ENCODE measurements around the gene AGPAT2.

The AGPAT2 gene

DNA sequence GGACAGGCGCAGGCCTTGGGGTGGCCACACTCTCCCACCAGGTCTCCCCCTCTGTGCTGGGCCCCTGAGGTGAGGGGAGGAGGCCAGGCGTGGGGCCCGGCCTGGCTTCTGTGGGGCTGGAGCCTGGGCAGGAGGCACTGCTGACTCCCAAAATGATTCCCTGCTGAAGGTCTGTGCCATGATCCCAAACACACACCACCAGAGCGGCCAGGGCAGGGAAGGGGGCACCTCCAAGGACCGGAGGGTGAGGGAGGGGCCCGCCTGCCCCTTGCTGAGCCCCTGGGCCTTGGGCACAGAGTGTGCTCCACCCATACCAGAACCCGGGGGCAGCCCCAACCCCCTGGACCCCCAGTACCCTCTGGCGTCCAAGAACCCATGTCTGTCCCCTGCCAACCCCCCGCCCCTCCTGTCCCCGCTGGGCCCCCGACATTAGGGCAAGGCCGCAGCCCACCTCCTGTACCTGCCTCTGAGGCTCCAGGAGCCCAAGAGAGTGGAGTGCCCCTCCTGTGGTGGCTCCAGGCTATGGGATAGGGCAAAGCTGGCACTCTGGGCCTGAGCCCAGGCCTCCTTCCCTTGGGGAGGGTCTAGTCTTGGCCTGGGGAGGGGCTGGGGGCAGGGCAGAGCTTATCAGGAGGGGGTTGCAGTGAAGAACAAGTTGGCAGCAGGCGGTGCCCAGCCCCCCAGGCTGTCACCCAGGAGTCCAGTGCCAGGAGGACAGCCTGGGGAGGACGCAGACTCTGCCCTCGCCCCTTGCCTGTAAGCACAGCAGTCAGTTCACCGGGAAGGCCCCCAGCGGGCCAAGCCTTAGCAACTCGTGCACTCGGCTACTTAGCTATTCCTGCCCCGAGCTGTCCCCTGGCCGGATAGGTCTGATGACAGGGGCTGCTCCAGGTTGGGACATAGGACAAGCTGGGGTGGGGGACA lies 27.1 kb downstream of the AGPAT2 start:
- no peak for DNase-seq

DNA sequence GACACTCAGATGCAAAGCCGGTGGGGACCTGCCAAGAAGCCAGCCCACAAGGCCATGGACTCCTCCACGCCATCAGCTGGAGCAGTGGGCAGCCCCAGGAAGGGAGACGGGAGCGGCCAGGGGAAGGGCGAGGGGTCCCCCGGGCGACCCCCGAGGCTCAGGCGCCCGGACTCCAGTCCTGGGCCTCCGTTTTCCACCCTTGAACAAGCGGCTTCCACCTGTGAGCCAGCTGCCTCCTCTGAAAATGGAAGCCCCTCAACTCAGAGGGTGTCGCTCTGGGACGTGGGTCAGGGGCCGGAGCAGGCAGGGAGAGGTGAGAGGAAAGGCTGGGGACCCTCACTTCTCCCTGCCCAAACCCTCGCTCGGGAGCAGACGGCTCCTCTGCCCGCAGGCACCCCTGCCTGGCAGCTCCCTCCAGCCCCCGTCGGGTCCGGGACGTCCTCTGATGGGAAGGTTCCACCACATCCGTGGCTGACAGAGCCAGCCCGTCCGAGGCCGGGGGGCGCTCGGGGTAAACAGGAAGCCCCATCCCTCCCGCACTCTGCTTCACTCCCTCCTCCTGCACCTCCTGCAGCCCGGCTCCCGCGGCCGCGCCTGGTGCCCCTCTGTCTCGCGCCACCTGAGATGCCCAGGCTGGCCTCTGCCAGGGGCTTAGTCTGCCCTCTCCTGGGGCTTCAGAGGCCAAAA lies 28.3 kb downstream of the AGPAT2 start:
- peak; percentile 32 for DNase-seq

DNA sequence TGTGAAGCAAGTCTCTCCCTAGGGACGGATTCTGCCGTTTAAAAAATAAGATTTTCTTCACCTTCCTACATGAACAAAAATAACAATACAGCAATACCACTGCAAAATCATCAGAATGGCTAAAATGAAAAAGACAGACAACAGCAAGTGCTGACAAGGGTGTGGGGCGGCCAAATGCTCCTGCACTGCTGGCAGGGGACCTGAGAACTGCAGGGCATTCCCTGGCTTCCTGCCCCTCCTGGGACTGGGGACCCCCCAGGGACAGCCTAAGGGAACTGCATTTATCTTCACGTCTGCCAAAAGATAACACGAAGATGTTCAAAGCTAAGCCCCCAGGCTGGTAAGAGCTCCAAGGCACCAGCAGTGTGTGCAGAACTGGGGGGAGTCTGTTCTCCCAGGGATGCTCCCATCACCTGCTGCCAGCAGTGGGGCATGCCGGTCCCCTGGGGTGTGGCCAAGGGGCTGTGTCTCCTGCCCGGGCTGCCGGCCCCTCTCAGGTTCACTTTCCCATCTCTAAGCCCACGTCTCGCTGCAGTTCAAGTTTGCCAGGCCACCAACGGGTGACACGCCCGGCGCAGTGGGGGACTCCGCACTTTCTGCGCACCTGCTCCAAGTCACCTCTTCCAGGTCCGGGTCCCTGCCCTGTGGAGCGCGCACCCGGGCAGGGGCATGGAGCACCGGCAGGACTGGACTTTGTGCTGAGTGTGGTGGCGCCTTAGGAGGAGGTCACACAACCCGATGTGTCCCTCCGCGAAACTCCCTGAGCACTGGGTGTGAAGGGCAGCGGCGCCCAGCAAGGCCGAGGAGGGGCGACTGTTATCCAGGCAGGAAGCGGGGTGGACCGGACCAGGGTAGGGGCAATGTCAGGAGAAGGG lies 29.0 kb downstream of the AGPAT2 start:
- no peak for DNase-seq

DNA sequence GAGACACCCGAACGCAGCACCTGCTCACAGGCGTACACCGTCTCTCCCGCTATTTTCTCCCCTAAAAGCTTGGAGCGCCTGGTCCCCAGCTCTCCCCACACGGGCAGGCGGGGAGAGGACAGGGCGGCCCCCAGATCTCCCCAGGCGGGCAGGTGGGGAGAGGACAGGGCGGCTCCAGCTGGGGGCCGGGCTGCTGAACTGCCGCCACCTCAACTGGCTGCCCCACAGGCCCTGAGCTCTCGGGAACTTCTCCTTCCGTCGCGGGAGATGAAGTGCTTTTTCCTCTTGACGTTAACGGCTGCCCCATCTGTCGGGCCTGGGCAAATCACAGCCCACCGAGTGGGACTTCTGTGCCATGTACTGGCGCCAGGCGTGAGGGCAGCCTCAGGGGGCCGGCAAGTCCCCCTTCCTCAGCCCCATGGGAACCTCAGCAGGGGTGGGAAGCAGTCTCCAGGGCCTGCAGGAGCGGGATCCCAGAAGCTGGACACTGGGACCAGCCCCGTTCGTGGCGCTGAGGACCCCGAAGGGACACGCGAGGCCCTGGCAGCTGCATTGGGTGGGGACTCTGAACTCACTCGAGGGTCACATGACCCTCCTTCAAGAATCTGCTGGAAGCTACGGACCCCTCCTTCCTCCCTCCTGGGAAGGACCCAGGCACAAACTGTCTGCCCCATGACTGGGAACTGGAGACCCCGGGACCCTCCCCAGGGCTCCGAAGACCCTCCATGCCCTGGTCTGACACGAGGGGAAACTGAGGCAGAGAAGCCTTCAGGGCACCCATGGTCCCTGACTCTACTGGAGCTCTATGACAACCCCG lies 30.3 kb downstream of the AGPAT2 start:
- DNase-seq = no peak

DNA sequence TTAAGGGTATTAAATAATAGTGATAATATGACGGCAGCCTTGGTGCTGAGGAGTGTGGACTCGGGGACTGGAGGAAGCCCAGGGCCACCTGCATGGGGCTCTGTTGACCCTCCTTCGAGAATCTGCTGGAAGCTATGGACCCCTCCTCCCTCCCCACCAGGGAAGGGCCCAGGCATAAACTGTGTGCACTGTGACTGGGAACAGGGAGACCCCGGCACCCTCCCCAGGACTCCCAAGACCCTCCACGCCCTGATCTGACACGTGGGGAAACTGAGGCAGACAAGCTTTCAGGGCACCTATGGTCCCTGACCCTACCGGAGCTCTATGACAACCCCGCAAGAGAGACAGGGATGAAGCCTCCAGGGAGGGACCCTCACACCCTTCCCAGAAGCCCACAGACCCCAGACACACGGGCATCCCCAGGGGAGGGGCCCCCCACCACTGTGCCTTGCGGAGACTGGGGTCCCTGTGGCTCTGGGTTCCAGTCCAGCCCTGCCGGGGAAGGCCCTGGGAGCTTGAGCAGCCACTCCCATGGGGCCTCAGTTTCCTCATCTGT lies 31.0 kb downstream of the AGPAT2 start:
- DNase-seq = no peak

DNA sequence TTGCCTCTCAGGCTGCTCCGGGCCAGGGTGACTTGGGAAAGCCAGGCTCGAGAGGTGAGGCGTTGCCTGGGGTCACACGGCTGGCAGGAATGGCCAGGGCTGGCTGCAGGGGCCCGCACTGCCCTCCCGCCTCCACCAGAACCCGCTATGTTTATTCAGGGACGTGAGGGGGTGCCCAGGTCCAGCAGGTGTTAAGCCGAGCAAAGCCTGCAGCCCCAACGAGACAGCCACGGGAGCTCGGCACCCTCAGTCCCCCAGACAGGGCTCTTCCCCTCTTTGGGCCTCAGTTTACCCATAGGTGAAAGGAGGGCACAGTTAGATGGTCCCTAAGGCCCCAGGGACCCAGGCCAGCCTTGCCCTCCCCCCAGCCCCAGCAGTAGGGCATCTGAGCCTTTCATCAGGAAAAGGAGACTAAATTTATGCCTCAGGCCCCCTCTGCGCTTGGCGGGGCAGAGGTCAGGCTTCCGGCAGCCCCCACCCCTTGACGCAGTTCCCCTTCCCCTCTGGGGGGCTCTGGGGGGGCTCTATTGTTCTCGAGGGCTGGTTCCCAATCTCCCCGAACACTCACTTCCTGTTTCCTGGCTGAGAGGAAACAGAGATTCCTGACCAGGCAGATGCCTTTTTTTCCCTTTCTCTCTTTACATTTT lies 31.6 kb downstream of the AGPAT2 start:
- DNase-seq = no peak

DNA sequence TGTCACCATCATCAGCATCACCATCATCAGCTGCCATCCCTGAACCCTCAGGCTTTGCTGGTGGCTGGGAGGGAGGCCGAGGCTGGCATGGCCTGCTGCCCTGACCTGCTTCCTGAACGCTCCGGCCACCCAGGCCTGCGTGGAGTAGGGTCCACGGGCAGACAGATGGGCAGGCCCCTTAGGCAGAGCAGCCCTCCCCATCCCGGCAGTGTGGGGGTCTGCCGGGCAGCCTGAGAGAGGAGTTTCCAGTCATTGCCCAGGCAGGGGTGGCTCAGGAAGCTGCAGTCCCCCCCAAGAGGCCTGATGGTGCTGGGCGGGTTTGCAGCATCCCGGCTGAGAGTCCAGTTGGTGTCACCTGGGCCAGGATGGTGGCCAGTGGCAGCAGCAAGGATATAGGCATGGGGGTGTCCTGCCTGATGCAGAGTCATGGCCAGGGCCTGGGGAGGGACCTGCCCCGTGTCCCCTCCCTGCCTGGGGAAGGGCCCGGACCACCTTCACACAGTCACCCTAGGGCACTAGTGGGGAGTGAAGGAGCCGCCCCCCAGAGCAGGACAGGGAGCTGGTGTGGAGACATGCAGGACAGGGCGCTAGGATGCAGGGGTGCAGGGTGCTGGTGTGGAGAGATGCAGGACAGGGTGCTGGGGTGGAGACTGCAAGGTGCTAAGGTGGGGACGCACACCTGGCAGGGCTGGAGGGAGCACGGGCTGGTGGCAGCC lies 32.3 kb downstream of the AGPAT2 start:
- no peak for DNase-seq

DNA sequence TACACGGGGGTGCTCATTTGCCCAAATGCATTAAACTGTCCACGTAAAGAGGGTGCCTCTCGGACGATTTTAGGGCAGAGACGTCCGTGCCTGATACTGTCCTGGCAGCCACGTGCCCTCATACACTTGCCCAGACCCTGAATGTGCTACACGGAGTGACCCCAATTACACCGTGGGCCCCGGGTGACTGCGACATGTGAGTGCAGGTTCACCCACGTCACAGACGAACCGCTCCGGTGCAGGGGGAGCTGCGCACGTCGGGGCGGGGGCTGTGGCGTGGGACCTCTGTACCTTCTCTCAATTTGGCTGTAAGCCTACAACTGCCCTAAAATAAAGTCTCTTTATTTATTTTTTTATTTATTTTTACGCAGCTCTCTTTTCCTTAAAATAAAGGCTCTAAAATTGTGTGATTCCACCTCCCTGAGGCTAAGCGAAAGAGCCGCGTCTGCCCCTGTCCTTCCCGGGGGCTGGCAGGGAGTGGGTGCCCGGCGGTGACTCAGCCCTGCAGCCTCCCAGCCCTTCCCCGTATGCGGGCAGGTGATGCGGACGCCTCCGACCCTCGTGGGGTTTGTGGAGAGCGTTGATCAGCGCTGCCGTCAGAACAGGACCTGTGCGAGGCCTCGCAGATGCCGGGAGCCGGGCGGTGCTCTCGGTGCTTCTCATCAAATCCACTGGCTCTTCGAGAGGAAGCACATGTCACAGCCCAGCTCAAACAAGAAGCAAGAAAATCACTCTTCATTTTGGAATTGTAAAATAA lies 33.8 kb downstream of the AGPAT2 start:
- no peak for DNase-seq

DNA sequence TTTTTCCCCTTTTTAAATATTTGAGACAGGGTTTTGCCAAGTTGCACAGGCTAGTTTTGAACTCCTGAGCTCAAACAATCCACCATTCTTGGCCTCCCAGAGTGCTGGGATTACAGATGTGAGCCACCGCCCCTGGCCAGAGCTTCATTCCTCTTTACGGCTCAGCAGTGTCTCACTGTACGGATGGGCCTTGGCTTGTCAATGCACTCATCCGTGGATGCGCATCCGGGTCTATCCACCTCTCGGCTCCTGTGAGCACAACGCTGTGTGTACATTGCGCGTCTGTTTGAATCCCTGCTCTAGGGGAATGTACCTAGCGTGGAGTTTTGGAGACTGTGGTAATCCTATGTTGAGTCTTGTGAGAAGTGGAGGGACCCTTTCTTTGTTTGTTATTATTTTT lies 35.4 kb downstream of the AGPAT2 start:
- no peak for DNase-seq

DNA sequence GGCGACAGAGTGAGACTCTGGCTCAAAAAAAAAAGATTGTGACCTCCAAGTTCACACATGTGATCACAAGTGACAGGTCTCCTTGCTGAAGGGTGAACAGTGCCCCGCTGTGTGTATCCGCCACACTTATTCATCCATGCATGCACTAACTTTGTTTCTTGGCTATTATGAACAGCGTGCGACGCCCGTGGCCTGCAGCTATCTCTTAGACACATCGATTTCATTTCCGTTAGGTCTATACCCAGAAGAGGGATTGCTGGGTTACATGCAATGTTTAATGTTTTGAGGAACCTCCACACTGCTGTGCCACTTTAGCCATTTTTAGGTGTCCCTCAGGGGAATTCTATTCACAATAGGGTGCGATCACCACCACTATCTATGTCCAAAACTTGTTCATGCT lies 36.6 kb downstream of the AGPAT2 start:
- DNase-seq = no peak

DNA sequence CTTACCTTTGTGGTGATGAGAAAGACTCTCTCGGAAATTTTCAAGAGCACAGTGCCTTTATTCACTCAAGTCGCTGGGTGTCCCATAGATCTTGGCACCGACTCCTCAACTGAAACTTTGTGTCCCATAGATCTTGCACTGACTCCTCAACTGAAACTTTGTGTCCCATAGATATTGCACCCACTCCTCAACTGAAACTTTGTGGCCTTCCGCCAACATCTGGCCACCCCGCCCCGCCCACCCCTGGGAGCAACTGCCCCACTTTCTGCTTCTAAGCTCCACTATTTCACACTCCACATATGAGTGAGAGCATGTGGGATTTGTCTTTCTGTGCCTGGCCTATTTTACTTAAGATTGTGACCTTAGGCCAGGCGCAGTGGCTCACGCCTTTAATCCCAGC lies 37.2 kb downstream of the AGPAT2 start:
- DNase-seq = no peak

DNA sequence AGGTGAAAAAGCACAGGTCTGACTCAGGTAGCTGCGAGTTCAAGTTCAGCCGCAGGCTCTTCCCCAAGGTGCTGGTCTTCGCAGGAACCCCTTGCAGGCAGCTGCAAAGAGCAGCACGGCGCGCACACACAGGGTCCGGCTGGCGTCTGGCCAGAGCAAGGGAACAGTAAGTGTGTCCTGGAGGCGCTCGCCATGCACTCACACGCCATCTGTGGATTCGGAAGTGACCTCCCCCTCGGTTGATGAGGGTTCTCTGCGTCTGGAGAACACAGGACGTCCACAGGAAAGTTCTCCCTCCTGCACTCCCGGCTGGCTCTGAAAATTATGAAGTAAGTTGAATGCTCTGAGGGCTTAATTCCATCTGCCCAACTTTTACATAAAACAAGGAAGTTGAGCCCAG lies 38.5 kb downstream of the AGPAT2 start:
- no peak for DNase-seq

DNA sequence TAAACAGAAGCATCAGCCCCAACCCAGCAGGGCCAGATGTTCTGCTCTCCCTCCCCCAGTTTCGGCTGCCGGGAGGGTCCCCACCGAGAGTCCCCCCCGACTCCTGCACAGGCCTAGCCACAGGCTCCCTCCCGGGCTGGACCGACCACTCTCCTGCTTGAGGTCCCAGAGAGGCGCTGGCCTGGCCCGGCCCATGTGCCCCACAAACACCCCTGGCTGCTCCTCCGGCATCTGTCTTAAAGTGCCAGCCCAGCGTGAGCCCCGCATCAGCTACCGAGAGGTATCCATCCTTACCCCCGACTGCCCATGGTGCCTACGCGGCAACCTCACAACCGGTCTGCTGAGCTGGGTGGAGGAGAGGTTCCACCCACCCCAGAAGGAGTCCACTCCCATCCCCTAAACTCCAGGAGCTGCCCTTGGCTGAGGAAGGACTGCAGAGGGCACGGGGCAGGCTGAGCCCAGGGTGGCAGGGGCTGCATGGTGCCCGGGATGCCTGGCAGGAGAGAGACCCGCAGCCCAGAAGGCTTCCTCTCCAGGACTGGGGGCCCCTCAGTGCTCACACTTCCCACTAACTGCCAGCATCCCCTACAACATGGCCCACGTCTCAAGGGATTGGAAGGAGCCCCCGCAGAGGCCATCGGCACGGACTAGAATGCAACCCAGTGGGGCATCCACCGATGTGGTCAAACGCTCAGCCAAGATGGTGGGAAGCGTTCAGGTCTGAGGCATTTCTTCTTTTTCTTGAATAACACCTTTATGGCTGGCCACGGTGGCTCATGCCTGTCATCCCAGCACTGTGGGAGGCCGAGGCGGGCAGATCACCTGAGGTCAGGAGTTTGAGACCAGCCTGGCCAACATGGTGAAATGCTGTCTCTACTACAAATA lies 40.2 kb downstream of the AGPAT2 start:
- no peak for DNase-seq

DNA sequence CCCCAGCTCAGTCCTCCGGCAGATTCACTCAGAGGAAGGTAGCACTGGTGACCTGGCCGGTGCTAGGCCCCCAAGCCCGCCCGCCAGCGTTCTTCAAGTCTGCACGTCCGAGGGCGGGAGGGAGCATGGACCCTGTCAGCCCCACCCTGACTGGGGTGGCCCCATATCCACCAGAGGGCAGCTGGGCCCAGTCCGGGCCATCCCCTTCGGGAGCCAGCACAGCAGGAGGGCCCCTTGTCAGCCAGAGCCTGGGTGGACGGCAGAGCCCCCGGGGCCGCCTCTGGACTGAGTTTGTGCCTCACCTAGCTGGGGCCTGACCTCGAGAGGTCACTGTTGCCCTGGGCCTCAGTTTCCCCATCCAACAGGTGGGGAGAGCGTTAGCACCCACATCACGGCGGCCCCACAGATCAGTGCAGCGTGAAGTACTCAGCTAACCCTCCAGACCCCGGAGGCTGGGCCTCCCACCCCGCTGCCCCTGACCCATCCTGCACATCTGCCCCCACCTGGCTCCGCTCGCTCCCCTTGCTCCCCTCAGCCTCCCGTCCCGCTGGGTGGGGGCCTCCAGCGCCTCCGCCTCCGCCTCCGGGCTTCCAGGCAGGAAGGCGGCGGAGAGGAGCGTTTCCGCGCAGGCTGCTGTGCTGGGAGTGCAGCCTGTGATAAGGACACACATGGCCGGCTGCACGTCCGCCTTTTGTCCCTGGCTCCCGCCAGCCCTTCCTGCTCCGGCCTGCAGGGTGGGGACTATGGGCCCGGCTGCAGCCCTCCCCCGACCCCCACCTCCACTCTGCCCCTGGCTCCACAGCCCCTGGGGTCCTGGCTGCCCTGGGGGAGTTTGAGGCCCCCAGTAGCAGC lies 41.1 kb downstream of the AGPAT2 start:
- no peak for DNase-seq

DNA sequence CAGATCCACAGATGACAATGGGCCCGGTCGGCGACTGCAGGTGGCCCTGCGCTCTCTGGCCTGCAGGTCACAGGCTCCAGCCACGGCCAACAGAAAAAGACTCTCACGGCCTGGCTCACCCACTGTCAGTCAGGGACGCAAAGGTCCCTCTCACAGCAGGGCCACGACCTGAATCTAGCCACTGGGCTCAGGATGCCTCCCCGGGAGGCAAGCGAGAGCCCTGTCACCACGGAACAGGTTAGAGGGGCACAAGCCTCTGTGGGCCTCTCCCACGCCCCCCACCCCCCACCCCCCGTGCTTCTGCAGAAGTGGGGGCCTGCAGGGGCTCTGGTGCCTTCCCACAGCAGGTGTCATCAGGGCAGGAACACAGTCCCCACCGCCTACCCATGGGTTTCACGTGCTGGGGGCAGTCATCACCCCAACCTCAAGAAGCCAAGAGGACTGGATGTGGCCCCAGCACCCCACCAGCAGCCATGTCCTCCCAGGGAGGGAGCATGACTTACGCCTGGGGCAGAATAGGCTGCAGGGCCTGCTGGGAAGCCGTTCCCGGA lies 41.8 kb downstream of the AGPAT2 start:
- DNase-seq = no peak

DNA sequence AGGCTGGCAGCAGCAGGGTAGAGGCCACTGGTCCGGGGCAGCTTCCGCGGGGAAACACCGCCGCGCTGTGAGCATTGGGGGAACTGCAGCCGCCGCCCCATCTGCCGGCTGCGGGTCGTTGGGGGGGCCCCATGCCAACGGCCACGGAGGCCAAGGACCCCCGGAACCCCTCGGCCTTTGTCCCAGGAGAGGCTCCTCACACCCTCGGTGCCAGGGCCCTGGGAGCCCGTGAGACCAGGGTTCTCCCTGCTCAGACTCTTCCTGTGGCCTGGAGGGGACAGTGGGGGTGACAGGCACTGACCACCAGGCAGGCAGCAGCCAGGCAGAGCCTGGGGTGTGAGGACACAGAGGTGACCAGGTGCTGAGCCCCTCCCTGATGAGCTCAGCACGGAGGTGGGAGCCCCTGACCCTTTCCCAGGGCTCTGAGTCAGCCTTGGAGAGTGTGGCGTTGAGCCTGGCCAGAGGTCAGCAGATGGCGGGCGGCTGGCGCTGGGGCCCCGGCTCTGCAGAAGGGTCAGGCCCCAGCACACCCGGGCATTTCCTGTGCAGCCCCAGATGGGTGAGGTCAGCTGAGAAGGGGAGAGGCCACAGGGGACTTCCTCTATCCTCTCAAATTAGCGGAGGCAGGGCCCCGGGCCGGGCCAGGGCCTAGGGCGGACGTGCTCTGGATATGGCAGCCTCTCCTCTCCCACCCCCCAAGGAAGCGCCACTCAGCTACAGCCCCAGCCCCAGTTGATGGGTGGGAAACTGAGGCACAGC lies 42.5 kb downstream of the AGPAT2 start:
- peak; percentile 72 for DNase-seq

DNA sequence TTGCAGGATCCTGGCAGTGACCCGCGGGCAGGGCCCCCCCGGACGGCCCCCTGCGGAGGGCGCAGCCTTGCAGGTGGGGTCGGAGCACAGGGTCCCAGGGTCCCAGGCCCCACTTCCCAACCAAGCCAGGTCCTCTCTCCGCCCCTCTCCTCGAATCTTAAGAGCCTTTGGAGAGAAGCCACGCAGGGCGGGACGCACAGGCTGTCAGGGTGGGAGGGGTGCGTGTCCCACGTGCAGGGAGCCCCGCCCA lies 43.0 kb downstream of the AGPAT2 start:
- no peak for DNase-seq

Measured in CD4-positive, alpha-beta T cell treated with Interleukin-6 for 4 hours (primary cell).